ENCODE results near the gene DISC1. TPM values are rescaled to one million over a fixed set of nuclear protein-coding genes. Genes with fewer than 3 reads are reported as not detected.

Gene DISC1
- total RNA-seq, 1 donor from 2014 or later = 12.3 TPM

DNA sequence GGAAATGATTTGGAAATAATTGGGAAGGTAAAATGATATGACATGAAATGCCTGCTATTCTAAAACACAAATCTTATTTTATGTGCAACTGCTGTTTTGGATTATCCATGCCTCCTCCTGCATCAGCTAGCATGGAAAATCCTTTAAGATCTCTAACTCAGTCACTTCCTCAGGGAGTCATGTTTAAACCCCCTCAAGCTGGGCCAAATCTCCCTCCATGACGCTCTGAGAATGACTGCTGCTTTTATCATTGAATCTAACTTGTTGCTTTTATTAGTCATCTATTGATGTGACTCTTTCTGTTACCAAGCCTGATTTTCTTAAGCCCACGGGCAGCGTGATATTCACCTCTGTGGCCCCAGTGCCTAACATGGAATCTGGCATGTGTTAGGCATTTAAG lies 324.8 kb downstream of the DISC1 start:
- intact Hi-C loops (cut with DNase I) = no loop called here

GRCh38 chr1:231952154-231952553 lies 325.6 kb downstream of the DISC1 start:
- TF ChIP-seq POLR2A (IDR thresholded peaks at IDR 0.05) (no peak), POLR2AphosphoS5 (IDR thresholded peaks at IDR 0.05; ENCODE audit: insufficient read depth in 1 of 2, low read depth in 1 of 2) (no peak)
- TF ChIP-seq, protein P1, sequence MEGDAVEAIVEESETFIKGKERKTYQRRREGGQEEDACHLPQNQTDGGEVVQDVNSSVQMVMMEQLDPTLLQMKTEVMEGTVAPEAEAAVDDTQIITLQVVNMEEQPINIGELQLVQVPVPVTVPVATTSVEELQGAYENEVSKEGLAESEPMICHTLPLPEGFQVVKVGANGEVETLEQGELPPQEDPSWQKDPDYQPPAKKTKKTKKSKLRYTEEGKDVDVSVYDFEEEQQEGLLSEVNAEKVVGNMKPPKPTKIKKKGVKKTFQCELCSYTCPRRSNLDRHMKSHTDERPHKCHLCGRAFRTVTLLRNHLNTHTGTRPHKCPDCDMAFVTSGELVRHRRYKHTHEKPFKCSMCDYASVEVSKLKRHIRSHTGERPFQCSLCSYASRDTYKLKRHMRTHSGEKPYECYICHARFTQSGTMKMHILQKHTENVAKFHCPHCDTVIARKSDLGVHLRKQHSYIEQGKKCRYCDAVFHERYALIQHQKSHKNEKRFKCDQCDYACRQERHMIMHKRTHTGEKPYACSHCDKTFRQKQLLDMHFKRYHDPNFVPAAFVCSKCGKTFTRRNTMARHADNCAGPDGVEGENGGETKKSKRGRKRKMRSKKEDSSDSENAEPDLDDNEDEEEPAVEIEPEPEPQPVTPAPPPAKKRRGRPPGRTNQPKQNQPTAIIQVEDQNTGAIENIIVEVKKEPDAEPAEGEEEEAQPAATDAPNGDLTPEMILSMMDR (IDR thresholded peaks at IDR 0.05) = no peak
- H3K27me3 ChIP-seq = no peaks in the 10 kb centered on the region
- H3K27ac ChIP-seq = no peak overlapping the region
- H3K4me1 ChIP-seq = peaks cover 9% of the 10 kb centered on the region
- H3K9me3 ChIP-seq = no peaks in the 10 kb centered on the region
- intact Hi-C loops (cut with DNase I) = no loop called here
- no peak for DNase-seq (ENCODE audit: extremely low spot score in 2 of 2)
- H3K36me3 ChIP-seq = no peaks in the 10 kb centered on the region
- no peak overlapping the region for H3K4me3 ChIP-seq

More for the DNA sequence above, 324.8 kb downstream of the DISC1 start:
- no peak overlapping the region for H3K4me3 ChIP-seq
- H3K9me3 ChIP-seq = no peaks in the 10 kb centered on the region
- DNase-seq (ENCODE audit: extremely low spot score in 2 of 2) = no peak
- peaks cover 9% of the 10 kb centered on the region for H3K4me1 ChIP-seq
- H3K27me3 ChIP-seq = no peaks in the 10 kb centered on the region
- TF ChIP-seq POLR2A (IDR thresholded peaks at IDR 0.05) = no peak
- TF ChIP-seq, protein P1 (IDR thresholded peaks at IDR 0.05) = no peak
- no peak for TF ChIP-seq POLR2AphosphoS5 (IDR thresholded peaks at IDR 0.05; ENCODE audit: insufficient read depth in 1 of 2, low read depth in 1 of 2)
- no peak overlapping the region for H3K27ac ChIP-seq
- H3K36me3 ChIP-seq = no peaks in the 10 kb centered on the region

DNA sequence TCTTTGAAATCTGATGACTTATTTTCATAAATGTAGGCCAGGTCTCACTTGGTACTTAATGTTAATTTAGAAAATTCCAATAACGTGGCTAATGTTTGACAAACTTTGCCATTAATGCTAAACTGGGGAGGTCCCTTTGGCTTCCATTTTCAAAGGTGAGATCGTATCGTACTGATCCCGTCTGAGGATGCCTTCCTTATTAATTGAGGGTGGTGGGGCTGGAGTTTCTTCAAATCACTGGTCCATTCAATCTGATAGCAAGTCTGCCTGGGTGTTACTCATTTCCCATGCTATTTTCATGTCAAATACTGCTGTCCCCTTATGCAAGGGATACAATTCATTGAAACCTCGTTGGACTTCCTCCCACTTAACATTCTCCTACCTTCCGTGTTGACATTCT lies 327.1 kb downstream of the DISC1 start:
- TF ChIP-seq, protein P1 (IDR thresholded peaks at IDR 0.05) = no peak
- TF ChIP-seq POLR2A (IDR thresholded peaks at IDR 0.05) (no peak), POLR2AphosphoS5 (IDR thresholded peaks at IDR 0.05; ENCODE audit: insufficient read depth in 1 of 2, low read depth in 1 of 2) (no peak)
- intact Hi-C loops (cut with DNase I) = no loop called here
- no peaks in the 10 kb centered on the region for H3K27me3 ChIP-seq

DNA sequence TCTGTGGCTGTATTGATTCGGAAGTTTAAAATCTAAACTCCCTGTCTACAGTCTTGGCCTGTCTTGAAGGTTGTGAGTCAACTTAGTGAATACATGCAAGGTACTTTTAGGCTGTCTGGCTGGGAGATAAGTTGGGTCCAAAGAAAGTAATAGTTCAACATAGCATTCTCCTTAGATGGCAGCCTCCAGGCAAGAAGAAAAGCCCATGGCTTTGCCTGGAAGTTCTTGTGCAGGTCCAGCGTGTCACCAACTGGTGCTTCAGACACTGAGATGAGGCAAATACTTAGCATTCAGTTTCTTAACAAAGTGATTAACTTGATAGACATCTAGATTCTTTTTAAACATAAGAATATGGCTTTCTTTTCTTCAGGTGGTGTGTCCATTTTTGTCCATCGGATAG lies 328.2 kb downstream of the DISC1 start:
- Histone ChIP-seq H3K4me1 (peaks cover 15% of the 10 kb centered on the region), H3K9me3 (no peaks in the 10 kb centered on the region), H3K27ac (no peak overlapping the region), H3K4me3 (no peak overlapping the region), H3K36me3 (no peaks in the 10 kb centered on the region), H3K27me3 (no peaks in the 10 kb centered on the region)
- no peak for DNase-seq (ENCODE audit: extremely low spot score in 2 of 2)
- intact Hi-C loops (cut with DNase I) = no loop called here
- TF ChIP-seq POLR2A (IDR thresholded peaks at IDR 0.05) (no peak), POLR2AphosphoS5 (IDR thresholded peaks at IDR 0.05; ENCODE audit: insufficient read depth in 1 of 2, low read depth in 1 of 2) (no peak)
- TF ChIP-seq, protein P1 (IDR thresholded peaks at IDR 0.05) = no peak

More for the DNA sequence above, 327.1 kb downstream of the DISC1 start:
- Histone ChIP-seq H3K27ac (no peak overlapping the region), H3K9me3 (no peaks in the 10 kb centered on the region), H3K36me3 (no peaks in the 10 kb centered on the region), H3K4me1 (peaks cover 15% of the 10 kb centered on the region), H3K4me3 (no peak overlapping the region)
- no peak for DNase-seq (ENCODE audit: extremely low spot score in 2 of 2)

- Histone ChIP-seq H3K36me3 (no peaks in the 10 kb centered on the region), H3K4me3 (no peak overlapping the region), H3K27ac (no peak overlapping the region), H3K4me1 (peaks cover 12% of the 10 kb centered on the region), H3K27me3 (no peaks in the 10 kb centered on the region), H3K9me3 (no peaks in the 10 kb centered on the region)
- DNase-seq (ENCODE audit: extremely low spot score in 2 of 2) = no peak
- no peak for TF ChIP-seq POLR2A (IDR thresholded peaks at IDR 0.05)
- no peak for TF ChIP-seq POLR2AphosphoS5 (IDR thresholded peaks at IDR 0.05; ENCODE audit: insufficient read depth in 1 of 2, low read depth in 1 of 2)
- TF ChIP-seq, protein P1 (IDR thresholded peaks at IDR 0.05) = no peak
- intact Hi-C loops (cut with DNase I) = no loop called here
Observed at GRCh38 chr1:231957359-231957758, 330.8 kb downstream of the DISC1 start.

All from vagina (tissue), 2 donors.